Spleen (tissue), 7 donors: ENCODE results near the gene IDH1.

Experiments used
- POLR2A ChIP-seq, 3 donors: fragments of 450-650 bp; IDR thresholded peaks; one replicate each; pipeline ENCODE4 v1.5.1; 2017; ENCODE audit warnings: antibody characterized with exemption in 3 of 3, mild to moderate bottlenecking in 1 of 3
- POLR2AphosphoS5 ChIP-seq, 3 donors: sonication (generic); formaldehyde crosslinking; IDR thresholded peaks; one replicate each; pipeline ENCODE4 v1.5.1; 2017; ENCODE audit warnings: antibody characterized with exemption in 3 of 3
- TF ChIP-seq, protein P1 (sequence below), 11 experiments: fragments of 200-600 bp in 7 of 11; fragments of 450-650 bp in 4 of 11; sonication (generic) in 4 of 11; IDR thresholded peaks in 8 of 11; conservative IDR thresholded peaks in 3 of 11; 1 replicate in 7 of 11; 2 replicates in 4 of 11; pipeline versions ENCODE4 v1.4.0 to v1.8.0; 2016 to 2021; ENCODE audit warnings: antibody characterized with exemption in 11 of 11, inconsistent platforms in 4 of 11, mild to moderate bottlenecking in 1 of 11
- donor health status: DM: no; HTN: no; CAD: no; lungs with moderate emphysema.
- donor health status: DM: no; HTN: no; CAD: no.
- donor health status: DM: no; HTN: no; CAD: no.

DNA sequence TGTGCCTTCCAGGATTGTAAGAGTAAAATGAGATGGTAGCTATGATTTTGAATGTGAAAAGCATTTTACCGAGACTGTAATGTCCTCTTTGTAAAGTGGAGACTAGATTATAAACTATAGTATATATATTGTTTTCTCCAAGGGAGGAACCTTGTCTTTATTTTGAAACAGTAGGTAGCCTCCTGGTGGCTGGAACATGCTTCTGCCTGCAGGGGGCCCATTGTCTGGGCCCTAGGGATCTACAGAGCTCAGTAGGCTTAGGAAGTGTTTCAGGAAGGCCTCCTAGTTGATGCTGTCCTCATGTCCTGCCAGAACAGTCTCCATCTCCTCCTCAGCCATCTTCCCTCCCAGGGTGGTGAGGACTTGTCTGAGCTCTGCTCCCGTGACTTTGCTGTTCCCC lies 14.2 kb upstream of the IDH1 start:
- TF ChIP-seq, protein P1, sequence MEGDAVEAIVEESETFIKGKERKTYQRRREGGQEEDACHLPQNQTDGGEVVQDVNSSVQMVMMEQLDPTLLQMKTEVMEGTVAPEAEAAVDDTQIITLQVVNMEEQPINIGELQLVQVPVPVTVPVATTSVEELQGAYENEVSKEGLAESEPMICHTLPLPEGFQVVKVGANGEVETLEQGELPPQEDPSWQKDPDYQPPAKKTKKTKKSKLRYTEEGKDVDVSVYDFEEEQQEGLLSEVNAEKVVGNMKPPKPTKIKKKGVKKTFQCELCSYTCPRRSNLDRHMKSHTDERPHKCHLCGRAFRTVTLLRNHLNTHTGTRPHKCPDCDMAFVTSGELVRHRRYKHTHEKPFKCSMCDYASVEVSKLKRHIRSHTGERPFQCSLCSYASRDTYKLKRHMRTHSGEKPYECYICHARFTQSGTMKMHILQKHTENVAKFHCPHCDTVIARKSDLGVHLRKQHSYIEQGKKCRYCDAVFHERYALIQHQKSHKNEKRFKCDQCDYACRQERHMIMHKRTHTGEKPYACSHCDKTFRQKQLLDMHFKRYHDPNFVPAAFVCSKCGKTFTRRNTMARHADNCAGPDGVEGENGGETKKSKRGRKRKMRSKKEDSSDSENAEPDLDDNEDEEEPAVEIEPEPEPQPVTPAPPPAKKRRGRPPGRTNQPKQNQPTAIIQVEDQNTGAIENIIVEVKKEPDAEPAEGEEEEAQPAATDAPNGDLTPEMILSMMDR (IDR thresholded peaks at IDR 0.05 in 8 of 11, conservative IDR thresholded peaks at IDR 0.05 in 3 of 11): peak in 3 of 11 experiments; percentile 18 to 25 (median 24)
- TF ChIP-seq POLR2AphosphoS5 (IDR thresholded peaks at IDR 0.05) (no peak), POLR2A (IDR thresholded peaks at IDR 0.05) (no peak)
